Transverse colon (tissue), 4 donors: ENCODE results near the gene MRRF. TPM values are rescaled to one million over a fixed set of nuclear protein-coding genes. Genes with fewer than 3 reads are reported as not detected.
"Not testable (repeated sequence)": the region's sequence is repeated elsewhere in the genome, so short reads cannot be mapped to it uniquely, and the experiment has no call there.

Experiments
- DNase-seq: peaks from one replicate; pipeline ENCODE4 v3.0.0-alpha.2; 2019
- H3K27ac ChIP-seq, 4 donors: fragments of 200-600 bp; sonication (generic); 2 replicates each; pipeline ENCODE4 v1.5.1; 2016 to 2018; ENCODE audit warnings: inconsistent platforms in 4 of 4
- H3K27me3 ChIP-seq: fragments of 200-600 bp; sonication (generic); 2 replicates; pipeline ENCODE4 v1.5.1; 2017; ENCODE audit warnings: inconsistent platforms
- H3K36me3 ChIP-seq, 4 donors: fragments of 200-600 bp; sonication (generic); 2 replicates each; pipeline ENCODE4 v1.5.1; 2017 to 2019; ENCODE audit warnings: inconsistent platforms in 4 of 4
- H3K4me1 ChIP-seq, 4 donors: fragments of 200-600 bp; sonication (generic); 2 replicates each; pipeline ENCODE4 v1.5.1; 2017 to 2020; ENCODE audit warnings: inconsistent platforms in 4 of 4
- H3K4me3 ChIP-seq, 4 donors: fragments of 200-600 bp; sonication (generic); 1 replicate in 1 of 4; 2 replicates in 3 of 4; pipeline versions ENCODE4 v1.5.1 to v1.6.1; 2017 to 2019; ENCODE audit warnings: inconsistent platforms in 4 of 4
- H3K9me3 ChIP-seq, 2 donors: fragments of 200-600 bp; sonication (generic); 2 replicates each; pipeline ENCODE4 v1.5.1; 2017 to 2019; ENCODE audit warnings: inconsistent platforms in 2 of 2
- EP300 ChIP-seq: sonication (generic); formaldehyde crosslinking; IDR thresholded peaks from one replicate; pipeline ENCODE4 v1.6.1; 2017; ENCODE audit warnings: antibody characterized with exemption, low read depth
- POLR2A ChIP-seq: fragments of 450-650 bp; IDR thresholded peaks from one replicate; pipeline ENCODE4 v1.6.1; 2016; ENCODE audit warnings: antibody characterized with exemption, mild to moderate bottlenecking, moderate library complexity
- POLR2AphosphoS5 ChIP-seq, 3 donors: sonication (generic); formaldehyde crosslinking; IDR thresholded peaks; one replicate each; pipeline ENCODE4 v1.6.1; 2016; ENCODE audit warnings: antibody characterized with exemption in 3 of 3
- WGBS, 2 donors: methylation state at CpG; one replicate each; pipeline ENCODE4 v1.1.5; 2018; ENCODE audit warnings: low coverage in 1 of 2; 5-methylcytosine and 5-hydroxymethylcytosine counted together
- in situ Hi-C, 4 donors: fragments of 200-750 bp; cut with MboI; loops; one replicate each; pipeline versions ENCODE4 v1.15.0 to v1.15.1; 2017; ENCODE audit warnings: low sequenced_read_pairs in 3 of 4, low pct_ligation_motif_present in 1 of 4, low pct_unique_long_range_greater_than_20kb in 1 of 4
- intact Hi-C: fragments of 100-400 bp; cut with DNase I; formaldehyde crosslinking; loops from one replicate; pipeline ENCODE4 v1.15.1; 2023; ENCODE audit warnings: low total_unique reads
- total RNA-seq, 4 donors: library from RNA; depleted of rRNA; stranded (reverse); fragments of >200 nt; gene quantifications; one replicate each; pipeline ENCODE4 v1.1.0, GENCODE V29; 2016
- TF ChIP-seq, protein P1 (sequence below), 5 experiments: fragments of 200-600 bp in 3 of 5; fragments of 450-650 bp in 2 of 5; sonication (generic) in 3 of 5; IDR thresholded peaks; 1 replicate in 2 of 5; 2 replicates in 3 of 5; pipeline ENCODE4 v1.5.1; 2016 to 2017; ENCODE audit warnings: antibody characterized with exemption in 5 of 5, inconsistent platforms in 3 of 5, mild to moderate bottlenecking in 2 of 5, moderate library complexity in 1 of 5

Gene MRRF
- total RNA-seq, 4 donors from 2014 or later = 46.0 to 142 (median 53.6) TPM

DNA sequence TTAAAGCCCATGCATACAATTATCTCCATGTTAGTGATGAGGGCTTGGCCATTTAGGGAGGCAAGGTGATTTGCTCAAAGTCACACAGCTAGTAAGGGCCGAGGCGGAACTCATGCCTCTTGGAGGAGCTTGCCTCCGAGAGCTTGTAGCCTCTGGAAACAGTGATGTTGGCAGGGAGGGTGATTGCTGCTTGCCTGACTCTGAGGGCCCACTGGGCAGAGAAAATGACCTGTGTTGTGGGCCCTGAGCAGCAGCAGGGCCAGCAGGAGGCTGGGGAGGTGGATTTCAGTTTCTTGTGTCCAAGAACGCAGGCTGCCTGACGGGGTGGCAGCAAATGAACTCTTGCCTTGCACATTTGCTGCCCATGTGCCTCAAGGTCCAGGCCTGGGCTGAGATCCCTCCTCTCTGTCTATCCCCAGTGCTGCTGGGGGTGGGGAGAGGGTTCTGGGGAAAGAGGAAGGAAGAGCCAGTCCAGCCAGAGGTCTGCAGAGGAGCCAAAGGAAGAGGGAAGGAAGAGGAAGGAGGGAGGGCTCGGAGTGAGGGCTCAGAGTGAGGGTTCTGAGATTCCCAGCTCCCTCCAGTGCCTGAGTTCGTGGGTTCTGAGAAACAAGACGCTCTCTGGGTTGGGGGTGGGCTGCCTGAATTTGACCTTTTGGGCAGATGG, 90.0 kb downstream of the MRRF start:
- 63 to 87% methylated on average over 4 to 8 of the region's 8 CpGs for WGBS, 2 donors
- H3K4me3 ChIP-seq = no peak overlapping the region
- DNase-seq = no peak
- no peaks in the 10 kb centered on the region for H3K36me3 ChIP-seq
- H3K27me3 ChIP-seq = no peaks in the 10 kb centered on the region
- TF ChIP-seq EP300 (no peak), POLR2A (no peak), POLR2AphosphoS5 (IDR thresholded peaks at IDR 0.05) (no peak)
- TF ChIP-seq, protein P1, sequence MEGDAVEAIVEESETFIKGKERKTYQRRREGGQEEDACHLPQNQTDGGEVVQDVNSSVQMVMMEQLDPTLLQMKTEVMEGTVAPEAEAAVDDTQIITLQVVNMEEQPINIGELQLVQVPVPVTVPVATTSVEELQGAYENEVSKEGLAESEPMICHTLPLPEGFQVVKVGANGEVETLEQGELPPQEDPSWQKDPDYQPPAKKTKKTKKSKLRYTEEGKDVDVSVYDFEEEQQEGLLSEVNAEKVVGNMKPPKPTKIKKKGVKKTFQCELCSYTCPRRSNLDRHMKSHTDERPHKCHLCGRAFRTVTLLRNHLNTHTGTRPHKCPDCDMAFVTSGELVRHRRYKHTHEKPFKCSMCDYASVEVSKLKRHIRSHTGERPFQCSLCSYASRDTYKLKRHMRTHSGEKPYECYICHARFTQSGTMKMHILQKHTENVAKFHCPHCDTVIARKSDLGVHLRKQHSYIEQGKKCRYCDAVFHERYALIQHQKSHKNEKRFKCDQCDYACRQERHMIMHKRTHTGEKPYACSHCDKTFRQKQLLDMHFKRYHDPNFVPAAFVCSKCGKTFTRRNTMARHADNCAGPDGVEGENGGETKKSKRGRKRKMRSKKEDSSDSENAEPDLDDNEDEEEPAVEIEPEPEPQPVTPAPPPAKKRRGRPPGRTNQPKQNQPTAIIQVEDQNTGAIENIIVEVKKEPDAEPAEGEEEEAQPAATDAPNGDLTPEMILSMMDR (IDR thresholded peaks at IDR 0.05) = no peak
- intact Hi-C loops (no loop called here), in situ Hi-C loops (loop anchor here in 3 of 4 donors (5.0 to 10.0 kb wide), 2 partner anchors 230 to 232 kb away; no protein-coding TSS in a partner anchor)
- H3K9me3 ChIP-seq = no peaks in the 10 kb centered on the region
- no peaks in the 10 kb centered on the region for H3K4me1 ChIP-seq
- no peak overlapping the region for H3K27ac ChIP-seq

GRCh38 chr9:122355336-122355875, 90.7 kb downstream of the MRRF start:
- Histone ChIP-seq H3K4me3 (no peak overlapping the region), H3K27me3 (no peaks in the 10 kb centered on the region), H3K4me1 (no peaks in the 10 kb centered on the region), H3K27ac (no peak overlapping the region), H3K36me3 (no peaks in the 10 kb centered on the region), H3K9me3 (no peaks in the 10 kb centered on the region)
- no peak for TF ChIP-seq EP300
- TF ChIP-seq POLR2AphosphoS5 (IDR thresholded peaks at IDR 0.05) = no peak
- TF ChIP-seq, protein P1 (IDR thresholded peaks at IDR 0.05) = no peak
- no peak for TF ChIP-seq POLR2A
- 87 to 90% methylated on average over 2 to 4 of the region's 4 CpGs for WGBS, 2 donors
- no peak for DNase-seq
- in situ Hi-C loops = loop anchor here in 1 of 4 donors (10.0 kb wide), 1 partner anchor 231 kb away; no protein-coding TSS in a partner anchor
- intact Hi-C loops = no loop called here

DNA sequence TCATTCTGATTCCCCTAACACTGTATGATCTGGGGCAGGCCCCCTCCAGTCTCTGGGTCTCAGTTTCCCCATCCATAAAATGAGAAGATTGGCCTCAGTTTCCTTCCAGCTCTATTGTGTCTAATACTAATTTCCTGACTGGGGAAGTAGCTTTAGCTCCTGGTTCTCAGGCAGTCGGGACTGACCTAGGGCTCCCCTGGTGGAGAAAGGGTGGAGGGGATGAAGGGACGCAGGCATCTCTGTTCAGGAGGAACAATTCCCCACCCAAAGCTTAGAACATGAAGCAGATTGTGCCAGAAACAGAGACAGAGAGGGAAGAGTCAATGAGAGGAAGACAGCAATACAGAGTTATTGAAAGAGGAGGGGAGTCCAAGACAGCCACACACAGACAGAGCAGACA, 91.9 kb downstream of the MRRF start:
- Histone ChIP-seq H3K36me3 (no peaks in the 10 kb centered on the region), H3K27ac (no peak overlapping the region), H3K9me3 (no peaks in the 10 kb centered on the region), H3K4me1 (no peaks in the 10 kb centered on the region), H3K4me3 (no peak overlapping the region), H3K27me3 (no peaks in the 10 kb centered on the region)
- 65% methylated on average over 2 of the region's 2 CpGs; no CpG with 5 or more reads in 1 of the 2 donors for WGBS, 2 donors
- no peak for DNase-seq
- intact Hi-C loops (no loop called here), in situ Hi-C loops (loop anchor here in 1 of 4 donors (10.0 kb wide), 1 partner anchor 232 kb away; no protein-coding TSS in a partner anchor)
- TF ChIP-seq POLR2A = no peak
- TF ChIP-seq EP300 = no peak
- TF ChIP-seq POLR2AphosphoS5 (IDR thresholded peaks at IDR 0.05) = no peak
- TF ChIP-seq, protein P1 (IDR thresholded peaks at IDR 0.05) = no peak

- H3K27me3 ChIP-seq = no peaks in the 10 kb centered on the region
- no peak for DNase-seq
- no peaks in the 10 kb centered on the region for H3K4me1 ChIP-seq
- H3K36me3 ChIP-seq = no peaks in the 10 kb centered on the region
- peak overlapping the region in 1 of 4 donors; percentile 25 for H3K27ac ChIP-seq
- 20 to 71% methylated on average over 1 to 8 of the region's 8 CpGs for WGBS, 2 donors
- TF ChIP-seq POLR2A (no peak), EP300 (no peak), POLR2AphosphoS5 (IDR thresholded peaks at IDR 0.05) (no peak)
- TF ChIP-seq, protein P1 (IDR thresholded peaks at IDR 0.05) = no peak
- no peak overlapping the region for H3K4me3 ChIP-seq
- H3K9me3 ChIP-seq = no peaks in the 10 kb centered on the region
- in situ Hi-C loops (no loop called here), intact Hi-C loops (no loop called here)
Measured at GRCh38 chr9:122360891-122361290, 96.2 kb downstream of the MRRF start.

DNA sequence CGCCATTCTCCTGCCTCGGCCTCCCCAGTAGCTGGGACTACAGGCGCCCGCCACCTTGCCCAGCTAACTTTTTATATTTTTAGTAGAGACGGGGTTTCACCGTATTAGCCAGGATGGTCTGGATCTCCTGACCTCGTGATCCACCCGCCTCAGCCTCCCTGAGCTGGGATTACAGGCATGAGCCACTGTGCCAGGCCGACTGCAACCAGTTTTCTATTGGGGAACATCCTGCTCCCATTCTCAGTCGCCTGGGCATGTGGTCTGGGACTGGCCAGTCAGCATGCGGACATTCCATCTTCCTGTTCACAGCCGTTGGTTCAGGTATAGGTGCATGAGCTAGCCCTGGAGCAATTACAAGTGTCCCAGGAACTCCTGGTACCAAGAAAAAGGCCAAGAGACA, 98.4 kb downstream of the MRRF start:
- 82 to 94% methylated on average over 10 to 12 of the region's 12 CpGs for WGBS, 2 donors
- DNase-seq, H3K4me1 ChIP-seq, intact Hi-C loops, H3K36me3 ChIP-seq, H3K4me3 ChIP-seq, H3K27ac ChIP-seq, H3K9me3 ChIP-seq, in situ Hi-C loops, H3K27me3 ChIP-seq: not testable (repeated sequence)
